ENCODE results near the gene PTPRQ. TPM values are rescaled to one million over a fixed set of nuclear protein-coding genes. Genes with fewer than 3 reads are reported as not detected.

The PTPRQ gene
- total and polyA plus RNA-seq, 4 donors = 0.26 to 11.7 (median 1.4) TPM

- H3K27me3 ChIP-seq (ENCODE audit: control insufficient read depth in 3 of 3, insufficient read depth in 3 of 3, low read length in 2 of 3) = no peaks in the 10 kb centered on the region
- peaks cover 0 to 3% (median 0%) of the 10 kb centered on the region in 5 donors for H3K4me1 ChIP-seq (ENCODE audit: control insufficient read depth in 5 of 5, insufficient read depth in 5 of 5, low read length in 5 of 5)
- no peak overlapping the region for H3K27ac ChIP-seq (ENCODE audit: low read depth in 1 of 2, low read length in 1 of 2)
- no peak for TF ChIP-seq CTCF (IDR thresholded peaks at IDR 0.05; ENCODE audit: control extremely low read depth, extremely low read depth)
- DNase-seq = no peak
- no peak overlapping the region for H3K9ac ChIP-seq (ENCODE audit: insufficient read depth in 1 of 2, low read length in 2 of 2)
- WGBS, 2 donors = 81 to 83% methylated on average over 7 of the region's 7 CpGs
- H3K9me3 ChIP-seq (ENCODE audit: control insufficient read depth in 4 of 4, insufficient read depth in 3 of 4, low read length in 3 of 4) = no peaks in the 10 kb centered on the region
- ATAC-seq (ENCODE audit: insufficient read depth, low FRiP score) = no peak
- H3K4me3 ChIP-seq = no peak overlapping the region
- H3K36me3 ChIP-seq (ENCODE audit: control insufficient read depth in 4 of 4, insufficient read depth in 4 of 4, low read length in 4 of 4) = no peaks in the 10 kb centered on the region
Measured at GRCh38 chr12:80698847-80699542, 255.0 kb downstream of the PTPRQ start.

GRCh38 chr12:80700327-80700726 lies 256.3 kb downstream of the PTPRQ start:
- H3K27me3 ChIP-seq (ENCODE audit: control insufficient read depth in 3 of 3, insufficient read depth in 3 of 3, low read length in 2 of 3) = no peaks in the 10 kb centered on the region
- ATAC-seq (ENCODE audit: insufficient read depth, low FRiP score) (no peak), DNase-seq (no peak)
- 88 to 90% methylated on average over 2 of the region's 2 CpGs for WGBS, 2 donors
- no peak overlapping the region for H3K27ac ChIP-seq (ENCODE audit: low read depth in 1 of 2, low read length in 1 of 2)
- no peak for TF ChIP-seq CTCF (IDR thresholded peaks at IDR 0.05; ENCODE audit: control extremely low read depth, extremely low read depth)
- H3K4me1 ChIP-seq (ENCODE audit: control insufficient read depth in 5 of 5, insufficient read depth in 5 of 5, low read length in 5 of 5) = peaks cover 0 to 3% (median 0%) of the 10 kb centered on the region in 5 donors
- H3K36me3 ChIP-seq (ENCODE audit: control insufficient read depth in 4 of 4, insufficient read depth in 4 of 4, low read length in 4 of 4) = no peaks in the 10 kb centered on the region
- H3K4me3 ChIP-seq = no peak overlapping the region
- H3K9me3 ChIP-seq (ENCODE audit: control insufficient read depth in 4 of 4, insufficient read depth in 3 of 4, low read length in 3 of 4) = no peaks in the 10 kb centered on the region
- no peak overlapping the region for H3K9ac ChIP-seq (ENCODE audit: insufficient read depth in 1 of 2, low read length in 2 of 2)

- ATAC-seq (ENCODE audit: insufficient read depth, low FRiP score) = no peak
- WGBS, 2 donors = 75 to 83% methylated on average over 2 of the region's 2 CpGs
Measured at GRCh38 chr12:80701388-80701787, 257.4 kb downstream of the PTPRQ start.

More at GRCh38 chr12:80701388-80701787, 257.4 kb downstream of the PTPRQ start:
- Histone ChIP-seq H3K4me1 (ENCODE audit: control insufficient read depth in 5 of 5, insufficient read depth in 5 of 5, low read length in 5 of 5) (peaks cover 0 to 5% (median 0%) of the 10 kb centered on the region in 5 donors), H3K9ac (ENCODE audit: insufficient read depth in 1 of 2, low read length in 2 of 2) (no peak overlapping the region), H3K27ac (ENCODE audit: low read depth in 1 of 2, low read length in 1 of 2) (no peak overlapping the region), H3K36me3 (ENCODE audit: control insufficient read depth in 4 of 4, insufficient read depth in 4 of 4, low read length in 4 of 4) (no peaks in the 10 kb centered on the region), H3K27me3 (ENCODE audit: control insufficient read depth in 3 of 3, insufficient read depth in 3 of 3, low read length in 2 of 3) (no peaks in the 10 kb centered on the region), H3K9me3 (ENCODE audit: control insufficient read depth in 4 of 4, insufficient read depth in 3 of 4, low read length in 3 of 4) (no peaks in the 10 kb centered on the region), H3K4me3 (no peak overlapping the region)
- no peak for DNase-seq
- no peak for TF ChIP-seq CTCF (IDR thresholded peaks at IDR 0.05; ENCODE audit: control extremely low read depth, extremely low read depth)
